ENCODE results near the gene CENPC.
"Not testable (repeated sequence)": the region's sequence is repeated elsewhere in the genome, so short reads cannot be mapped to it uniquely, and the experiment has no call there.

The CENPC gene

GRCh38 chr4:67550451-67550850 is 5.1 kb upstream of the CENPC start:
- no peak for DNase-seq (ENCODE audit: low read depth in 2 of 2)

GRCh38 chr4:67549123-67549522 is 3.8 kb upstream of the CENPC start:
- DNase-seq (ENCODE audit: low read depth in 2 of 2) = no peak

- no peak for DNase-seq (ENCODE audit: low read depth in 2 of 2)
Observed at GRCh38 chr4:67546971-67547370, 1.7 kb upstream of the CENPC start.

GRCh38 chr4:67546004-67546356 is 677 bp upstream of the CENPC start:
- DNase-seq (ENCODE audit: low read depth in 2 of 2) = no peak

GRCh38 chr4:67542076-67542475 is 3.2 kb downstream of the CENPC start:
- DNase-seq (ENCODE audit: low read depth in 2 of 2) = no peak

GRCh38 chr4:67539830-67540229 is 5.5 kb downstream of the CENPC start:
- no peak for DNase-seq (ENCODE audit: low read depth in 2 of 2)

GRCh38 chr4:67535280-67535840 is 9.9 kb downstream of the CENPC start:
- DNase-seq (ENCODE audit: low read depth in 2 of 2) = no peak

- DNase-seq (ENCODE audit: low read depth in 2 of 2) = no peak
Observed at GRCh38 chr4:67533112-67533511, 12.2 kb downstream of the CENPC start.

GRCh38 chr4:67532397-67532796 is 12.9 kb downstream of the CENPC start:
- not testable (repeated sequence) for DNase-seq (ENCODE audit: low read depth in 2 of 2)

- no peak for DNase-seq (ENCODE audit: low read depth in 2 of 2)
Observed at GRCh38 chr4:67531379-67531962, 13.8 kb downstream of the CENPC start.

GRCh38 chr4:67524140-67524539 is 21.2 kb downstream of the CENPC start:
- not testable (repeated sequence) for DNase-seq (ENCODE audit: low read depth in 2 of 2)

- no peak for DNase-seq (ENCODE audit: low read depth in 2 of 2)
Observed at GRCh38 chr4:67522851-67523671, 22.2 kb downstream of the CENPC start.

- DNase-seq (ENCODE audit: low read depth in 2 of 2) = no peak
Observed at GRCh38 chr4:67522230-67522629, 23.1 kb downstream of the CENPC start.

GRCh38 chr4:67521506-67521905 is 23.8 kb downstream of the CENPC start:
- no peak for DNase-seq (ENCODE audit: low read depth in 2 of 2)

- DNase-seq (ENCODE audit: low read depth in 2 of 2) = no peak
Observed at GRCh38 chr4:67520141-67520540, 25.2 kb downstream of the CENPC start.

- no peak for DNase-seq (ENCODE audit: low read depth in 2 of 2)
Observed at GRCh38 chr4:67512501-67512900, 32.8 kb downstream of the CENPC start.

- no peak for DNase-seq (ENCODE audit: low read depth in 2 of 2)
Observed at GRCh38 chr4:67500373-67500772, 44.9 kb downstream of the CENPC start.

GRCh38 chr4:67499799-67500198 is 45.5 kb downstream of the CENPC start:
- DNase-seq (ENCODE audit: low read depth in 2 of 2) = no peak

GRCh38 chr4:67483868-67484602 is 61.3 kb downstream of the CENPC start:
- DNase-seq (ENCODE audit: low read depth in 2 of 2) = no peak

- no peak for DNase-seq (ENCODE audit: low read depth in 2 of 2)
Observed at GRCh38 chr4:67480810-67481209, 64.5 kb downstream of the CENPC start.

GRCh38 chr4:67475155-67475554 is 70.1 kb downstream of the CENPC start:
- DNase-seq (ENCODE audit: low read depth in 2 of 2) = no peak

GRCh38 chr4:67470871-67471270 is 74.4 kb downstream of the CENPC start:
- DNase-seq (ENCODE audit: low read depth in 2 of 2) = no peak

- DNase-seq (ENCODE audit: low read depth in 2 of 2) = no peak
Observed at GRCh38 chr4:67468830-67469229, 76.5 kb downstream of the CENPC start.
